Gastrocnemius medialis (tissue), 4 donors: ENCODE results near the gene SLC9A6. TPM values are rescaled to one million over a fixed set of nuclear protein-coding genes. Genes with fewer than 3 reads are reported as not detected.

ENCODE experiments used
- ATAC-seq, 2 donors: fragments of 150-250 bp; one replicate each; pipeline ENCODE4 v1.9.1; 2016
- DNase-seq, 2 donors: peaks; one replicate each; pipeline ENCODE4 v3.0.0-alpha.2; 2019
- H3K27ac ChIP-seq, 4 donors: fragments of 200-600 bp; sonication (generic); 1 replicate in 1 of 4; 2 replicates in 3 of 4; pipeline ENCODE4 v1.5.1; 2016 to 2018; ENCODE audit warnings: mild to moderate bottlenecking in 2 of 4, moderate library complexity in 1 of 4
- H3K27me3 ChIP-seq, 3 donors: fragments of 200-600 bp; sonication (generic) in 2 of 3; 1 replicate in 1 of 3; 2 replicates in 2 of 3; pipeline versions ENCODE4 v1.5.1 to v1.6.0; 2016 to 2019; ENCODE audit warnings: mild to moderate bottlenecking in 1 of 3, moderate library complexity in 1 of 3
- H3K36me3 ChIP-seq, 2 donors: fragments of 200-600 bp; sonication (generic) in 1 of 2; one replicate each; pipeline ENCODE4 v1.5.1; 2017 to 2018
- H3K4me1 ChIP-seq, 2 donors: fragments of 200-600 bp; sonication (generic) in 1 of 2; one replicate each; pipeline ENCODE4 v1.5.1; 2016 to 2017; ENCODE audit warnings: mild to moderate bottlenecking in 2 of 2
- H3K4me3 ChIP-seq, 4 donors: fragments of 200-600 bp; sonication (generic) in 3 of 4; 1 replicate in 1 of 4; 2 replicates in 3 of 4; pipeline ENCODE4 v1.5.1; 2016 to 2019; ENCODE audit warnings: mild to moderate bottlenecking in 2 of 4
- H3K9me3 ChIP-seq, 3 donors: fragments of 200-600 bp; sonication (generic) in 2 of 3; 1 replicate in 1 of 3; 2 replicates in 2 of 3; pipeline ENCODE4 v1.5.1; 2016 to 2019
- CTCF ChIP-seq, 5 experiments: fragments of 450-650 bp in 3 of 5; fragments of 200-600 bp in 2 of 5; sonication (generic) in 2 of 5; IDR thresholded peaks in 4 of 5; conservative IDR thresholded peaks in 1 of 5; 1 replicate in 4 of 5; 2 replicates in 1 of 5; pipeline ENCODE4 v1.5.1; 2016 to 2019; ENCODE audit warnings: antibody characterized with exemption in 5 of 5, mild to moderate bottlenecking in 3 of 5, moderate library complexity in 3 of 5
- POLR2A ChIP-seq, 2 donors: fragments of 450-650 bp; IDR thresholded peaks; one replicate each; pipeline ENCODE4 v1.6.1; 2017; ENCODE audit warnings: antibody characterized with exemption in 2 of 2, mild to moderate bottlenecking in 2 of 2, moderate library complexity in 2 of 2
- in situ Hi-C, 4 donors: fragments of 200-750 bp; cut with MboI; loops; one replicate each; pipeline versions ENCODE4 v1.15.0 to v1.8.0; 2017; ENCODE audit warnings: low sequenced_read_pairs in 4 of 4
- intact Hi-C: fragments of 100-400 bp; cut with DNase I; formaldehyde crosslinking; loops from one replicate; pipeline ENCODE4 v1.15.1; 2023; ENCODE audit warnings: low total_unique reads
- total RNA-seq, 4 donors: library from RNA; depleted of rRNA; stranded (reverse); fragments of >200 nt; gene quantifications; one replicate each; pipeline versions ENCODE4 v1.1.0 to v1.2.3, GENCODE V29; 2016

The SLC9A6 gene
- total RNA-seq, 4 donors from 2014 or later, result 13.3 to 18.7 (median 15.2) TPM

GRCh38 chrX:136041254-136041812 lies 56.1 kb downstream of the SLC9A6 start:
- Histone ChIP-seq H3K27ac (no peak overlapping the region), H3K4me3 (no peak overlapping the region), H3K4me1 (no peaks in the 10 kb centered on the region), H3K36me3 (no peaks in the 10 kb centered on the region), H3K27me3 (no peaks in the 10 kb centered on the region), H3K9me3 (no peaks in the 10 kb centered on the region)
- ATAC-seq, result no peak
- in situ Hi-C loops, result loop anchor here in 2 of 4 donors (25.0 kb wide), 2 partner anchors 121 to 221 kb away; partner anchors contain the start of gene MAP7D3 (in 1 of the 2)
- no peak for DNase-seq
- intact Hi-C loops, result no loop called here
- TF ChIP-seq CTCF (IDR thresholded peaks at IDR 0.05 in 4 of 5, conservative IDR thresholded peaks at IDR 0.05 in 1 of 5), result no peak
- TF ChIP-seq POLR2A (IDR thresholded peaks at IDR 0.05), result no peak

DNA sequence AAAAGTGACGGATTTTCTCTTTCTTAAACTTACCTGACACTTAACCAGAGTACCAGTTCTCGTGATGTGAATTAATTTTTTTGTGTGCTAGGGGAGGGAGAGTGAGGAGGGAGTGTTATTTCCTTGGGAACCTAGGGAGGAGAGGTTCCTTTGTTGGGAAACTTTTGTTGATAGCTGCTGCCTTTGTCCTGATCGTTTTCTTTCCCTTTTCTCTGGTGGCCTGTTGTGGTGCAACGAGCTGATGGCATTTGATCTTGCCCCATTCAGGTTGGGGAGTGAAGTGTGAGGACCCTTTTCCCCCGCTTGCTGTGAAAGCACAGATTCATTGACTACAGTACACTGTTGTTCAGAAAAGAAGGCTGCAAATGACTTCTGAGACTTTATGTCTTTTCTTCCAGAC lies 59.8 kb downstream of the SLC9A6 start:
- TF ChIP-seq CTCF (IDR thresholded peaks at IDR 0.05 in 4 of 5, conservative IDR thresholded peaks at IDR 0.05 in 1 of 5) (no peak), POLR2A (IDR thresholded peaks at IDR 0.05) (no peak)
- no peak overlapping the region for H3K4me3 ChIP-seq
- H3K4me1 ChIP-seq, result no peaks in the 10 kb centered on the region
- no peaks in the 10 kb centered on the region for H3K27me3 ChIP-seq
- H3K36me3 ChIP-seq, result no peaks in the 10 kb centered on the region
- no peak overlapping the region for H3K27ac ChIP-seq
- in situ Hi-C loops (loop anchor here in 2 of 4 donors (25.0 kb wide), 2 partner anchors 117 to 217 kb away; partner anchors contain the start of gene MAP7D3 (in 1 of the 2)), intact Hi-C loops (no loop called here)
- no peaks in the 10 kb centered on the region for H3K9me3 ChIP-seq
- DNase-seq (no peak), ATAC-seq (no peak)

GRCh38 chrX:136046295-136047015 lies 61.2 kb downstream of the SLC9A6 start:
- no peak overlapping the region for H3K4me3 ChIP-seq
- no peaks in the 10 kb centered on the region for H3K27me3 ChIP-seq
- no peaks in the 10 kb centered on the region for H3K36me3 ChIP-seq
- ATAC-seq (no peak), DNase-seq (no peak)
- TF ChIP-seq CTCF (IDR thresholded peaks at IDR 0.05 in 4 of 5, conservative IDR thresholded peaks at IDR 0.05 in 1 of 5) (no peak), POLR2A (IDR thresholded peaks at IDR 0.05) (no peak)
- no peaks in the 10 kb centered on the region for H3K4me1 ChIP-seq
- H3K27ac ChIP-seq, result no peak overlapping the region
- intact Hi-C loops, result no loop called here
- in situ Hi-C loops, result loop anchor here in 2 of 4 donors (25.0 kb wide), 2 partner anchors 116 to 216 kb away; partner anchors contain the start of gene MAP7D3 (in 1 of the 2)
- H3K9me3 ChIP-seq, result no peaks in the 10 kb centered on the region

- TF ChIP-seq CTCF (IDR thresholded peaks at IDR 0.05 in 4 of 5, conservative IDR thresholded peaks at IDR 0.05 in 1 of 5), result no peak
- TF ChIP-seq POLR2A (IDR thresholded peaks at IDR 0.05), result no peak
- Histone ChIP-seq H3K4me1 (no peaks in the 10 kb centered on the region), H3K9me3 (no peaks in the 10 kb centered on the region), H3K4me3 (no peak overlapping the region), H3K36me3 (no peaks in the 10 kb centered on the region), H3K27ac (no peak overlapping the region), H3K27me3 (no peaks in the 10 kb centered on the region)
- intact Hi-C loops, result no loop called here
- in situ Hi-C loops, result loop anchor here in 2 of 4 donors (25.0 kb wide), 2 partner anchors 115 to 215 kb away; partner anchors contain the start of gene MAP7D3 (in 1 of the 2)
- no peak for ATAC-seq
- DNase-seq, result no peak
Observed at GRCh38 chrX:136047016-136047642, 61.9 kb downstream of the SLC9A6 start.
